T-helper 1 cell (primary cell): ENCODE data around the gene IFT172.
"Not testable (repeated sequence)": the region's sequence is repeated elsewhere in the genome, so short reads cannot be mapped to it uniquely, and the experiment has no call there.

Source experiments
- DNase-seq, 5 donors: peaks; one replicate each; pipeline ENCODE4 v3.0.0-alpha.2; 2012 to 2020

The IFT172 gene

DNA sequence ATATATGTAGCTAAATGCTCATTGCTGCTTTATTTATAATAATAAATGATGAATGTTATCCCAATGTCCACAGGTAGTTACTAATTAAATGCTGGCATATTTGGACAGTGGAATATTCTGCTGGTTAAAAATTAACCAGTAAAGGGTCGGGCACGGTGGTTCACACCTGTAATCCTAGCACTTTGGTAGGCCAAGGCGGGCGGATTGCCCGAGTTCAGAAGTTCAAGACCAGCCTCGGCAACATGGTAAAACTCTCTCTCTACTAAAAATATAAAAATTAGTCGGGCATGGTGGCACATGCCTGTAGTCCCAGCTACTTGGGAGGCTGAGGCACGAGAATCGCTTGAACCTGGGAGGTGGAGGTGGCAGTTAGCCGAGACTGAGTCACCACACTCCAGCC, 64.5 kb downstream of the IFT172 start:
- not testable (repeated sequence) for DNase-seq

DNA sequence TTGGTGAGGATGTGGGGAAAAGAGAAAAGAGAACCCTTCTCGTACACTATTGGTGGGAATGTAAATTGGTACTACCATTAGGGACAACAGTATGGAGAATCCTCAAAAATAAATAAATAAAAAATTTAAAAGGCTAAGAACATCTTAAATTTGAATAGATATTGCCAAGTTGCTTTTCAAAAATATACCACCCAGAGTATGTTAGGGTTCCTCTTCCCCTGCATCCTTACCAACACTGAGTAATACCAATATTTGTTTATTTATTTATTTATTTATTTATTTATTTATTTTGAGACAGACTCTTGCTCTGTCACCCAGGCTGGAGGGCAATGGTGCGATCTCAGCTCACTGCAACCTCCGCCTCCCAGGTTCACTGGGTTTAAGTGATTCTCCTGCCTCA, 66.6 kb downstream of the IFT172 start:
- DNase-seq: no peak

DNA sequence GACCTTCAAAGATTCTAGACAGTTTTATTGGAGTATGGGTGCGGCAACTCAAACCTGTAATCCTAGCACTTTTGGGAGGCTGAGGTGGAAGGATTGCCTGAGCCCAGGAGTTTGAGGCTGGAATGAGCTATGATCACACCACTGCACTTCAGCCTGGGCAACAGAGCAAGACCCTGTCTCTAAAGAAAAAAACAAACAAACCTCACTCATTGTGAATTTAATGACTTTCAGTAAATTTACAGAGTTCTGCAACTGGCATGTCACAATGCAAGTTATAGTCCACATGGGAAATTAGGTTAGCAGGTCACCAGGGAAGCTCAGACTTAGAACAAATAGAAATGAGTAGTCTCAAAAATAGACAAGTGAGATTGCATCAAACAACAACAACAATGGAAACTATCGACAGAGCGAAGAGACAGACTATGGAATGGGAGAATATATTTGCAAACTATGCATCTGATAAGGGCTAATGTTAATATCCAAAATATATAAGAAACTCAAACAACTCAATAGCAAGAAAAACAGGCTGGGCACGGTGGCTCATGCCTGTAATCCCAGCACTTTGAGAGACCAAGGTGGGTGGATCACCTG, 67.8 kb downstream of the IFT172 start:
- DNase-seq: no peak

GRCh38 chr2:27420996-27421395, 68.5 kb downstream of the IFT172 start:
- no peak for DNase-seq

DNA sequence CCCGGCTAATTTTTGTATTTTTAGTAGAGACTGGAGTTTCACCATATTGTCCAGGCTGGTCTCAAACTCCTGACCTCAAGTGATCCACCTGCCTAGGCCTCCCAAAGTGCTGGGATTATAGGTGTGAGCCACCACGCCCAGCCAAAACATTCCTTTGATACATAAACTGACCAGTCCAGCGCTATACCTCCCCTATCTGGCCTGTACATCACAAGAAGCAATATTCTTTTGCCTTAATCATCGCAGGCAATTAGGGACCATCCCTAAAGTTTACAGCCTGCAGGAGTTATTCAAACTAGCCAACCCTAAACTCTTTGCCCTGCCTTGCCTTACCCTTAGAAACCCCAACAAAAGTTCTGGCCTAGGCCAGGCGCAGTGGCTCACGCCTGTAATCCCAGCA, 73.4 kb downstream of the IFT172 start:
- DNase-seq: no peak

- no peak for DNase-seq
Observed at GRCh38 chr2:27412419-27413152, 77.0 kb downstream of the IFT172 start.

DNA sequence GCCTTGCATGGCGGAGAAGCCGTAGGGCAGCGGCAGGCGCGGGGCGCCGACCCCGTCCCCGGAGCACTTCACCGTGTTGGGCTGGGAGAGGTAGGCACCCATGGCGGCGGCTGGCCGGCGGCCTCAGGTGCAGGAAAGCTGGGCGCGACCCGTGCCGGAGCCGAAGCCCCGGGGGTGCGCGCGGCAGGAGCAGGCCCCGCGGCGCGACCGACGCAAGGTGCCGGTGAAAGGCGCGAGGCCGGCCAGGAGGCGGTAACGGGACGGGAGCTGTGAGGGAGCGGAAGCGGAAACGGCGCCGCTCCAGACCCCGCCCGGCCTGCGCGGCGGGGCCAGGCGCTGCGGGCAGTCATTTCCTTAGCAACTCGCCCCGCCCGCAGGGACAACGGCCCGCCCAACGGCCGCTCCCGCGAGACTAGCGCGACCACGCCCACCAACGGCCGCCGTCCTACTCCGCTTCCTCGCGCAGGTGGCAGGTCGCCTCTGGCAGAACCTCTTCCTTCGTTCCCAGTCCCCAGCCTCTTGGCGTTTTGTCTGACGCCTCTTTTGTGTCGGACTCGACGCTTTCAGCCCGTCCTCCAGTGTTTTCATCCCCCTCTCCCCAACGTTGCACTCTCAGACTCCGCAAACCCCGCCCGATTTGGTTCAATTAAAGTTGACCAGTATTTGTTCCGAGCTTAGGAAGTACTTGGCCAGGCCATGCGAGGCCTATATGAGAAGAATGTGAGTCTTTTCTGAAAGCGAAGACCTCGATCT, 80.0 kb downstream of the IFT172 start, which contains the start of gene PPM1G:
TSS of gene PPM1G (minus strand) at position 271 of the 753 bp plus-strand sequence. CDS start at position 102, 169 bp downstream.
- DNase-seq: peak; percentile 91 to 96 (median 94)

- DNase-seq: no peak
Observed at GRCh38 chr2:27408601-27409320, 80.8 kb downstream of the IFT172 start.

- DNase-seq: no peak
Observed at GRCh38 chr2:27407798-27408491, 81.6 kb downstream of the IFT172 start.

DNA sequence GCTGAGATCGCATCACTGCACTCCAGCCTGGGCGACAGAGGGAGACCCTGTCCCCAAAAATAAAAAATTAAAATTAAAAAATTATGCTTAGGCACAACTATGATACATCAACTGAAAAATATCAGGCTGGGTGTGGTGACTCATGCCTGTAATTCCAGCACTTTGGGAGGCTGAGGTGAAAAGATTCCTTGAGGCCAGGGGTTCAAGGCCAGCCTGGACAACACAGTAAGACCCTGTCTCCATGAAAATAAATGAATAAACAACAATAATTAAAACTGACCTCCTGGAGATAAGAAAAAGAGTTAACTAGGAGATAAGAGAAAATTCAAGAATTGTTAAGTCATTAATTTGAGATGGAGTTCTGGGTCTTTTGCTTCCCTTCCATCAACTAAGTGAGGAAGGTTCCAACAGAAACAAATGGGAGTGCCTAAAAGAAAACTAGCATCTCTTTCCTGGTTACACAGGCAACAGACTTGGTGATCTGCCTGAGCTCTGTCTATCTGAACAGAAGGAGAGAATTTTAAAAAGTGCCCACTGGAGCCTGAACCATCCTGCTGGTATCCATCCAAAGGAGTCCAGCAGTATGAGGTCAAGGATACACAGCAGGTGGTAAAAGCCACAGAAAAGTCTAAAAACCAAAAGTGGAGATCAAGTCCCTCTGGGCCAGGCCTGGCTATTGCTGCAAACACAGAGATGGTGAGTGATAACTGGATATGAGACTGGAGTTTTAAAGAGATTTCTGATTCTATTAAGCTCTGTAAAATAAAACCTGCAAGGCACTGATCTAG, 89.0 kb downstream of the IFT172 start:
- no peak for DNase-seq

- DNase-seq: no peak
Observed at GRCh38 chr2:27398962-27399361, 90.6 kb downstream of the IFT172 start.
